ENCODE data around the gene CYFIP1.
A peak's percentile ranks its signal among the peaks of the same experiment; 100 is the strongest.
"Not testable (repeated sequence)": the region's sequence is repeated elsewhere in the genome, so short reads cannot be mapped to it uniquely, and the experiment has no call there.

Gene CYFIP1

GRCh38 chr15:22980189-22981050, at the start of gene CYFIP1:
Gene CYFIP1, minus strand, starts transcription at chr15:22980368. Its CDS starts 33,083 bp downstream, at chr15:22947285.
- DNase-seq, result peak; percentile 26 to 37

GRCh38 chr15:23026218-23026617, 46.0 kb upstream of the CYFIP1 start:
- no peak for DNase-seq

- no peak for DNase-seq
Observed at GRCh38 chr15:23022156-23022555, 42.0 kb upstream of the CYFIP1 start.

- no peak for DNase-seq
Observed at GRCh38 chr15:23014394-23015000, 34.3 kb upstream of the CYFIP1 start.

GRCh38 chr15:23013681-23014080, 33.5 kb upstream of the CYFIP1 start:
- DNase-seq, result no peak

DNA sequence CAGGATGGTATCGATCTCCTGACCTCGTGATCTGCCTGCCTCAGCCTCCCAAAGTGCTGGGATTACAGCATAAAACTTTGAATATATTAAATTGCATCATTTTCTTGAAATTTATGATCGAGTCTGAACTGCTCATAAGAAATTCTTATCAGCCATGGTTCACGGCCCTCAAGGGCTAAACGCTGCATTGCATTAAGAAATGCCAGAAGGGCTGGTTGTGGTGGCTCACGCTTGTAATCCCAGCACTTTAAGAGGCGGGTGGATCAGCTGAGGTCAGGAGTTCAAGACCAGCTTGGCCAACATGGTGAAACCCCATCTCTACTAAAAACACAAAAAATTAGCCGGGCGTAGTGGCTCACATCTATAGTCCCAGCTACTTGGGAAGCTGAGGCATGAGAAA, 32.4 kb upstream of the CYFIP1 start:
- DNase-seq, result not testable (repeated sequence)

- no peak for DNase-seq
Observed at GRCh38 chr15:23003736-23004135, 23.6 kb upstream of the CYFIP1 start.

GRCh38 chr15:23002920-23003319, 22.8 kb upstream of the CYFIP1 start:
- no peak for DNase-seq

GRCh38 chr15:22995795-22996194, 15.6 kb upstream of the CYFIP1 start:
- no peak for DNase-seq

DNA sequence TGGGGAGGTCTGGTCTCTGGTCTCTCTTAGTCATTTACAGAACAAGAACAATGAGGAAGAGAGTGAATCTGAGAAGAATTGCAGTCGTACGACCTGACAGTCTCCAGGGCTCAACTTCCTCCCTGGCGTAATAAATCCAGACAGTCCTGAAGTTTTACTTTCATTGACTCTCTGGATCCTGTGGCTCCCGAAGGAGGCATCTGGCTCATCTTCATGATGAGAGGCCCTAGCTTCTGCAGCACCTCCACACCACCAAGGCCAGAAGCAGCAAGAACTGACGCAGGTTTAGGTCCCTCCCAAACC, 11.8 kb upstream of the CYFIP1 start:
- DNase-seq, result no peak

GRCh38 chr15:22989576-22990477, 9.7 kb upstream of the CYFIP1 start:
- no peak for DNase-seq

GRCh38 chr15:22988811-22989210, 8.6 kb upstream of the CYFIP1 start:
- DNase-seq, result no peak

DNA sequence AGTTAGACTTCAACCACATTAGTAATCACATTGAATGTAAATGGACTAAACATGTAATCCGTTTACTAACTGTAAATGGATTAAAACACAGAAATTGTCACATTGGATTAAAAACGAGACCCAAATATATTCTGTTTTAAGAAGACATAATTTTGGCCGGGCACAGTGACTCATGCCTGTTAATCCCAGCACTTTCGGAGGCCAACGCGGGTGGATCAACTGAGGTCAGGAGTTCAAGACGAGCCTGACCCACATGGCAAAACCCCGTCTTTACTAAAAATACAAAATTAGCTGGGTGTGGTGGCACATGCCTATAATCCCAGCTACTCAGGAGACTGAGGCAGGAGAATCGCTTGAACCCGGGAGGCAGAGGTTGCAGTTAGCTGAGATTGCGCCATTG, 1.8 kb upstream of the CYFIP1 start:
- DNase-seq, result not testable (repeated sequence)

DNA sequence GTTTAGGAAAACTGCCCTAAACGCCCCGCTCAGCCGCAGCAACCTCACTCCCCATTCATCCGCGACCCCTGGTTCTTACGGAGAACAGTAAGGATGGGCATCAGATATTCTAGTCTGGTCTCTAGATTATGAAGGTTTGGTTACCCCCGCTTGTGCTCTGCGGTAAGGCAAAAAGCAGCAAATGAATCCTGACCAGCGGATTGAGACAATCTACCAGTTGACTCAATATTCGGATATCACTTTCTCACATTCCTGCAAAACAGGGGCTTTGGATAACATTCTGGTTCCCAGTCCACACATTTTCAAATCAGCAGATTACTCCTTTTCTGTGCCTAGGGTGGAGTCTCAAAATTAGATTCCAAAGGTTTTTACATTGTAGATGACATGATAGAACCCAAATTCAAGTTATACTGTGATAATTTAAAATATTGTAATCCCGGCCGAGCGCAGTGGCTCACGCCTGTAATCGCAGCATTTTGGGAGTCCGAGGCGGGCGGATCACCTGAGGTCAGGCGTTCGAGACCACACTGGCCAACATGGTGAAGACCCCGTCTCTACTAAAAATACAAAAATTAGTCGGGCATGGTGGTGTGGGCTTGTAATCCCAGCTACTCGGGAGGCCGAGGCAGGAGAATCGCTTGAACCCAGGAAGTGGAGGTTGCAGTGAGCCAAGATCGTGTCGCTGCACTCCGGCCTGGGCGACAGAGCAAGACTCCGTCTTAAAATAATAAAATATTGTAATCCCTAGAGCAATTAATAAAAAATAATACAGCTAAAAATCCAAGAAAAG, 1.1 kb upstream of the CYFIP1 start:
- DNase-seq, result no peak

DNA sequence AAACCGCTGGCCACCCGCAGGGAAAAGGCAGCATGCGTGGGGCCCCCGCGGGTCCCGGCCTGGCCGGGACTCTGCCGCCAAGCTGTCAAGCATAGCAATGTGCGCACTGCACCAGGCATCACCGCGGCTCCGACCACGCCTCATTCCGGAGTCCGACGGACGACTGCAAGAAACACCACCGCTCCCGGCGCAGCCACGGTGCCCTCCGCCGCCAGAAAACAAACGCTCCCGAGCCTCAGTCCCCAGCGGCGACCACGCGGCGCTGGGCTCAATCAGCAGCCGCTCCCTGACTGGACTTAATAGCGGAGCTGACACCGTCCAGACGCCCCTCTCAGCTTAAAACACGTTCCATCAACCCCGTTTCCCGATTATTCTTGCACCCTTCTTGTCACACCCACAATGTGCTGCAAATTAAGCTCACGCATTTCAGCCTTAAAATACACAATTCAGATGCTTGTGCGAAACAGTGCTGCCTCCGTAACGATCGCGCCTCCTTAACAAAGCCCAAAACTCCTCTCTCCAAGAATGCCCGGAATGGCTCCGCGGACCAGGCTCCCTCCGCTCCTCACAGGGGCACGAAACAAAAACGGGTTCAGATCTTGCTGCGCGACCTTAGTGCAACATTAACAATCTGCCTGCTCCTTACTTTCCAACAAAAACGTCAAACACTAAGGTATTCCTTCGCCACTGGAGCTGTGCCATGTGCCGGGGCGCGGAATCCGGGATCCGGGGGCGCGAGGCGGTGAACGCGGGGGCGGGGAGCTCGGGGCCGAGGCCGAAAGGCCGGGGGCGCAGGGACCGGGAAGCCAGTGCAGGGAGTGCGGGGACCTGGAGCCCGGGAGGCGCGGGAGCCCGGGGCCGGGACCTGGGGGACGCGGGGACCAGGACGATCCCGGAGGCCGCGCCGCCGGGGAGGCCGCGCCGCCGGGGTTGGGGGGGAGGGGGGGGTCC, 655 bp downstream of the CYFIP1 start:
- peak in 1 of 2 donors; percentile 17 for DNase-seq

DNA sequence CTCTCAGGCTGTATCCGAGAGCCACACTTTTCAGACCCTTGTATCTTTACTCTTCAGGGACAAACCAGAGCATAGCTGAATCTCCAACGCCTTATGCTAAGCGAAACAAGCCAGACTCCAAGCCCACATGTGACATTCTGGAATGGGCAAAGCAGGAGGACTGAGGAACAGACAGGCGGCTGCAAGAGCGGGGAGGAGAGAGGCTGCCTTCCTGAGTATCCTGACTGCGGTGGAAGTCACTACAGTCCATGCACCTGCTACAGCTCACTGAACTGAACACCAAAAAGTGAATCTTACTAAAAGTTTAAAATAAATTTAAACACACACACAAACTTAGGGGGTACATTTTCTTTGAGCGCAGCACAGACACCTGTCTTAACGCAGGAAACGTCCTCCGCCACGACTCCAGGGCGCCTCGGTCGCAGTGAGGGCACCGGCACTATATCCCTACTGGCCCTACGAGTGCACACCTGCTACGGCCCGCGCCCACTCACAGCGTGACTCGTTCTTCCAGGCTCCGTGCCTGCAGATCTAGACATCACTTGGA, 1.4 kb downstream of the CYFIP1 start:
- peak in 1 of 2 donors; percentile 3 for DNase-seq

- DNase-seq, result peak; percentile 3 to 42
Observed at GRCh38 chr15:22974745-22975144, 5.4 kb downstream of the CYFIP1 start.

GRCh38 chr15:22973987-22974386, 6.2 kb downstream of the CYFIP1 start:
- no peak for DNase-seq

GRCh38 chr15:22973286-22973685, 6.9 kb downstream of the CYFIP1 start:
- DNase-seq, result no peak

- no peak for DNase-seq
Observed at GRCh38 chr15:22969489-22969888, 10.7 kb downstream of the CYFIP1 start.

- DNase-seq, result no peak
Observed at GRCh38 chr15:22968366-22968765, 11.8 kb downstream of the CYFIP1 start.

Data from CD4-positive, alpha-beta T cell treated with Interferon alpha-2 for 1 hour (primary cell).